ENCODE measurements around the gene TWSG1. TPM values are rescaled to one million over a fixed set of nuclear protein-coding genes. Genes with fewer than 3 reads are reported as not detected.
"Not testable (repeated sequence)": the region's sequence is repeated elsewhere in the genome, so short reads cannot be mapped to it uniquely, and the experiment has no call there.

Gene TWSG1
- total RNA-seq, 1 experiment from 2014 or later, result 19.3 TPM

GRCh38 chr18:9449600-9450414 lies 115.2 kb downstream of the TWSG1 start (continued):
- TF ChIP-seq, protein P1, sequence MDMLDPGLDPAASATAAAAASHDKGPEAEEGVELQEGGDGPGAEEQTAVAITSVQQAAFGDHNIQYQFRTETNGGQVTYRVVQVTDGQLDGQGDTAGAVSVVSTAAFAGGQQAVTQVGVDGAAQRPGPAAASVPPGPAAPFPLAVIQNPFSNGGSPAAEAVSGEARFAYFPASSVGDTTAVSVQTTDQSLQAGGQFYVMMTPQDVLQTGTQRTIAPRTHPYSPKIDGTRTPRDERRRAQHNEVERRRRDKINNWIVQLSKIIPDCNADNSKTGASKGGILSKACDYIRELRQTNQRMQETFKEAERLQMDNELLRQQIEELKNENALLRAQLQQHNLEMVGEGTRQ (CRISPR knock-in tag; IDR thresholded peaks at IDR 0.05), result no peak
- TF ChIP-seq FOXK1 (CRISPR knock-in tag; IDR thresholded peaks at IDR 0.05) (no peak), ZNF512 (CRISPR knock-in tag; IDR thresholded peaks at IDR 0.05; ENCODE audit: borderline replicate concordance) (no peak)

GRCh38 chr18:9450920-9451319 lies 116.3 kb downstream of the TWSG1 start:
- ATAC-seq; H3K27me3 Mint-ChIP-seq (ENCODE audit: low read depth); H3K27ac Mint-ChIP-seq; POLR2A ChIA-PET; H3K4me1 Mint-ChIP-seq; H3K4me3 Mint-ChIP-seq; DNase-seq (ENCODE audit: low spot score); CTCF ChIA-PET: not testable (repeated sequence)
- 0 out of 2 replicates have a peak, but pooled peaks have one; percentile 26 for TF ChIP-seq ZNF121 (CRISPR knock-in tag; IDR thresholded peaks at IDR 0.05)
- Mint-ChIP-seq H3K9me3 (peaks cover 25% of the 10 kb centered on the region), H3K36me3 (peaks cover 19% of the 10 kb centered on the region)

Other genes starting within 250 kb of the TWSG1 start
- gene NDUFV2, start 232.1 kb upstream of the TWSG1 start, total RNA-seq (2021), result 165 to 192 TPM (median 167 TPM) in 3 replicates
- 42.2 to 44.7 TPM (median 43.4 TPM) in 3 replicates for gene ANKRD12, start 198.0 kb upstream of the TWSG1 start, total RNA-seq (2021)
- gene RALBP1, start 140.7 kb downstream of the TWSG1 start, total RNA-seq (2021), result 59.9 to 69.3 TPM (median 61.4 TPM) in 3 replicates